Neural crest cell (in vitro differentiated cells): ENCODE measurements around the gene ANK3. TPM values are rescaled to one million over a fixed set of nuclear protein-coding genes. Genes with fewer than 3 reads are reported as not detected.

Experiments
- DNase-seq: peaks from one replicate; pipeline ENCODE4 v3.0.0; 2021; ENCODE audit warnings: low read depth, mixed read lengths, low spot score
- H3K27ac Mint-ChIP-seq: one replicate; pipeline ENCODE4 v1.8.0; 2021; ENCODE audit warnings: mild to moderate bottlenecking, mixed read lengths; ENCODE audit not compliant: unreplicated experiment
- H3K27me3 Mint-ChIP-seq: 2 replicates; pipeline ENCODE4 v1.8.0; 2021; ENCODE audit warnings: low read depth, mild to moderate bottlenecking, mixed read lengths
- H3K36me3 Mint-ChIP-seq: 2 replicates; pipeline ENCODE4 v1.8.0; 2021; ENCODE audit warnings: low read depth, mild to moderate bottlenecking, mixed read lengths
- H3K4me1 Mint-ChIP-seq: 2 replicates; pipeline ENCODE4 v1.8.0; 2021; ENCODE audit warnings: mixed read lengths
- H3K4me3 Mint-ChIP-seq: one replicate; pipeline ENCODE4 v1.8.0; 2021; ENCODE audit warnings: mild to moderate bottlenecking, mixed read lengths
- H3K9me3 Mint-ChIP-seq: 2 replicates; pipeline ENCODE4 v1.8.0; 2021; ENCODE audit warnings: mixed read lengths
- total RNA-seq: library from RNA; stranded (reverse); gene quantifications from 2 replicates; pipeline ENCODE4 v1.2.1, GENCODE V29; 2021
- TF ChIP-seq, protein P1 (sequence below): fragments of 200-600 bp; sonication (generic); conservative IDR thresholded peaks from 2 replicates; pipeline ENCODE4 v1.5.0; 2021; ENCODE audit warnings: antibody characterized with exemption, mild to moderate bottlenecking

The ANK3 gene
- total RNA-seq, 1 donor from 2014 or later, result 45.2 TPM

DNA sequence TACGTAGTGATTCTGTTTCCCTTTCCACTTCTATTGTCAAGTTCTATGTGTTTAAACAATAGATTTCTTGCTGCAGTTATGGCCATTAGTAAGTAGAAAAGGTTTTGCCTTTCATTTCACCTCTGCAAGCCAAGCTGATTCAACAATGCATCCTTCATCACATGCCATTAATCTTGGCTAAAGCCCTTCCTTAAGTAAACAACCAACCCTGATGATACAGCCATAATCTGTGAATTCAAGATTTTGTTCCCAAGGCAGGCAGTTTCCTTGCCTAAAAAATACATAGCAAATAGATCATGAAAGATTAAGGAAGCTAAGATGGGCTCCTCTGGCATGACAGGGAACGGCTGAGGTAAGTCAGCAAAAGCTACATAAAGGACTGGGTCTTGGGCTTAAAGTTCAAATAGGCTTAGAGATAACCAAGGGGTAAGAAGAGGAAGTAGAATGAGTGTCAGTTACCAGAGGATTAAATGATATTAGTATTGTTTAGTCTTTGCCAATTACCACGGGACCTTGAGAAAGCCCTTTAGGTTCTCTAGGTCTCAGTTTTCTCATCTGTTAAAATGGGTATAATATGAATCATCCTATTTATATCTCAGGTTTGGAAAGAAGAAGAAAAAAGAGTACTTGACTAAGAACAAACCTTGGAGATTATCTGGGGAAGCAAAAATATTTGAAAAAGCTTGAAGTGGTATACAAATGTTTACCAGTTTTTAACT lies 35.9 kb upstream of the ANK3 start:
- no peak for DNase-seq
- TF ChIP-seq, protein P1, sequence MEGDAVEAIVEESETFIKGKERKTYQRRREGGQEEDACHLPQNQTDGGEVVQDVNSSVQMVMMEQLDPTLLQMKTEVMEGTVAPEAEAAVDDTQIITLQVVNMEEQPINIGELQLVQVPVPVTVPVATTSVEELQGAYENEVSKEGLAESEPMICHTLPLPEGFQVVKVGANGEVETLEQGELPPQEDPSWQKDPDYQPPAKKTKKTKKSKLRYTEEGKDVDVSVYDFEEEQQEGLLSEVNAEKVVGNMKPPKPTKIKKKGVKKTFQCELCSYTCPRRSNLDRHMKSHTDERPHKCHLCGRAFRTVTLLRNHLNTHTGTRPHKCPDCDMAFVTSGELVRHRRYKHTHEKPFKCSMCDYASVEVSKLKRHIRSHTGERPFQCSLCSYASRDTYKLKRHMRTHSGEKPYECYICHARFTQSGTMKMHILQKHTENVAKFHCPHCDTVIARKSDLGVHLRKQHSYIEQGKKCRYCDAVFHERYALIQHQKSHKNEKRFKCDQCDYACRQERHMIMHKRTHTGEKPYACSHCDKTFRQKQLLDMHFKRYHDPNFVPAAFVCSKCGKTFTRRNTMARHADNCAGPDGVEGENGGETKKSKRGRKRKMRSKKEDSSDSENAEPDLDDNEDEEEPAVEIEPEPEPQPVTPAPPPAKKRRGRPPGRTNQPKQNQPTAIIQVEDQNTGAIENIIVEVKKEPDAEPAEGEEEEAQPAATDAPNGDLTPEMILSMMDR, result no peak
- H3K9me3 Mint-ChIP-seq, result no peaks in the 10 kb centered on the region
- no peak overlapping the region for H3K27ac Mint-ChIP-seq
- no peak overlapping the region for H3K4me3 Mint-ChIP-seq
- no peaks in the 10 kb centered on the region for H3K4me1 Mint-ChIP-seq
- no peaks in the 10 kb centered on the region for H3K36me3 Mint-ChIP-seq
- no peaks in the 10 kb centered on the region for H3K27me3 Mint-ChIP-seq

DNA sequence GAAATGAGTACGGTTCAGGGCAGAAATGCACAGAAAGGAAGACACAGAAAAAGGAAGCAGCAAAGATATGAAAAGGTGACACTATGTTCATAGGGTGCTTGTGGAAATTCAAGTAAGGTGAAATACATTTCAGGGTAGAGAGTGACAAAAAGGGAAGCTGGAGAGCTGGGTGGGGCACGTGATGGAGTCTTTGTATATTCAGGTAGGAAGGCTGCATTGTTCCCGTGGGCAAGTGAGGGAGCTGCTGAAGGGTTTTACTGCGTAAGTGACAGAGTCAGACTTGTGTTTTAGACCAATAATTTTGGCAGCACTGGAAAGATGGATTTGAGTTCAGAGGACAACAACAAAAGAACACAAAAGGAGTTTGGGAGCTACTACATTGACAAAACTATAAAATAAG lies 35.3 kb upstream of the ANK3 start:
- H3K27me3 Mint-ChIP-seq, result no peaks in the 10 kb centered on the region
- H3K36me3 Mint-ChIP-seq, result no peaks in the 10 kb centered on the region
- DNase-seq, result no peak
- no peak overlapping the region for H3K4me3 Mint-ChIP-seq
- TF ChIP-seq, protein P1, result no peak
- H3K4me1 Mint-ChIP-seq, result no peaks in the 10 kb centered on the region
- no peaks in the 10 kb centered on the region for H3K9me3 Mint-ChIP-seq
- no peak overlapping the region for H3K27ac Mint-ChIP-seq

DNA sequence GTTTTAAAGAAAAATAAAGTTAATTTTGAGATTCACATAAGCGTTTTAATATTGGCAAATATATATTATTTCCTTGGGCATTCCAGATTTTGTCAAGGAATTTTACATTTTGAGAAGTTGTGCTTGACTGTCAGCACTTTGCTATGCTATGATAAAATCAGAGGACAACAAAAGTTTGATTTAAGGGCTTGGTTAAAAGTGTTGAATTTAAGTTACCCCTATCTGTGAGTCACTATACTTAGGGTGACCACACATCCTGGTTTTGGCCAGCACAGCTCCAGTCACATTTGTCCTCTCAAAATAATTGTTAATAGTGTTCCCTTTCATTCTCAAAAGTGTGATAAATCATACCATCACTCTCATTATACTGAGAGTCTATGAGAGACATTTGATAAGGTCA lies 34.2 kb upstream of the ANK3 start:
- TF ChIP-seq, protein P1, result no peak
- Mint-ChIP-seq H3K27ac (no peak overlapping the region), H3K4me1 (no peaks in the 10 kb centered on the region), H3K4me3 (no peak overlapping the region), H3K27me3 (no peaks in the 10 kb centered on the region), H3K9me3 (no peaks in the 10 kb centered on the region), H3K36me3 (no peaks in the 10 kb centered on the region)
- DNase-seq, result no peak

DNA sequence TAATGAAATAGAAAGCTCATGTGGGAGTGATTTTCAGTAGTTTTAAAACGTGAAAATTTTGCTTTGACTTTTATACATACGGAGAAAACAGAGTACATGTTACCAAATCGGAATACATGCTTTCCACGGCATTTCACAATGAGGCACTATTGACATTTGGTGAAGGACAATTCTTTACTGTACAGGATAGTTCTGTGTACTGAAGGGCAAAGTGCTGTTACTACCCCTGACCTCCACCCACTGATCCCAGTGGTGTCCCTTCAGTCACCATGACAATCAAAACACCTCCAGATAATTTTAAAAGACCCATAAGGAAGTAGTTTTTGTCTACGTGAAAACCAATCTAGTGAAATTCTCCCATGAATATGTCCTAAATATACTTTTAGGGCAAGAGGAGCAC lies 33.1 kb upstream of the ANK3 start:
- no peaks in the 10 kb centered on the region for H3K4me1 Mint-ChIP-seq
- DNase-seq, result no peak

DNA sequence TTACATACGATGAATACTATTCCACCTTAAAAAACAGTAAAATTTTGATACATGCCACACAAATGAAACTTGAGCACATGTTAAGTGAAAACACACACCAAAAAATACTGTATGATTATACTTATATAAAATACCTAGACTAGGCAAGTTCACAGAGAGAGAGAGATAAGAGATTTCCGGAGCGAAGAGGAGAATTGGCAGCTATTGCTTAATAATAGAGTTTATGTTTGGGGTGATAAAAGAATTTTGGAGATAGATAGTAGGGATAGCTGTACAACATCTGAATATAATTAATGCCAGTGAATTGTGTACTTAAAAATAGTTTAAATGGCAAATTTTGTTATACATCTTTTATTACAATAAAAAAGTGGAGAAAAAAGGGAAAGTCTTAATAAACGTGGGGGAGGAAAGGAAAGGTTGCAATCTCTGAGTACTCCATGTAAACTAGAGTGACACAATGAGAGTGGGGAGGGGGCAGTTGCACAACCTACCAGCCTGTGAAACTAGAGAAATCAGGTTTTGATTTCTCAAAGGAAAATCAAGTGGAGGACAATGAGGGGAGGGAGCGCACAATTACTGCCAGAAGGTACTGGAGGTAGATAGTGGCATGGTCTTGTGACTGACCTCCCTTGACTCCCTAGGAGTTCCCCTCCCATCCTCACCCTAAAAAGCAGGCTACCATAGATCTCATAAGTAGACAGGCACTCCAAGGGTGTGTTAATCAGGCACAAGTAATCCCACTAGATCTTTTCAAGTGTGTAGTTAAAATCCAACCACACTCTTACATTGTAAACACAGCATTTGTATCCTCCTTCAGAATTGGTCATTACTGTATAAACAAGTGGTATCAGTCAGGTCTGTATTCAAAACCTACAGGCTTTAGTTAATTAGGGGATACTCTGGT lies 31.6 kb upstream of the ANK3 start:
- H3K27me3 Mint-ChIP-seq, result no peaks in the 10 kb centered on the region
- no peaks in the 10 kb centered on the region for H3K4me1 Mint-ChIP-seq
- H3K27ac Mint-ChIP-seq, result no peak overlapping the region
- TF ChIP-seq, protein P1, result no peak
- no peak overlapping the region for H3K4me3 Mint-ChIP-seq
- DNase-seq, result no peak
- H3K9me3 Mint-ChIP-seq, result no peaks in the 10 kb centered on the region
- H3K36me3 Mint-ChIP-seq, result no peaks in the 10 kb centered on the region

More for the DNA sequence above, 33.1 kb upstream of the ANK3 start:
- TF ChIP-seq, protein P1, result no peak
- Mint-ChIP-seq H3K36me3 (no peaks in the 10 kb centered on the region), H3K27ac (no peak overlapping the region), H3K27me3 (no peaks in the 10 kb centered on the region), H3K4me3 (no peak overlapping the region), H3K9me3 (no peaks in the 10 kb centered on the region)
